Endometrial microvascular endothelial cells (primary cell): ENCODE results near the gene ANTXR2. TPM values are rescaled to one million over a fixed set of nuclear protein-coding genes. Genes with fewer than 3 reads are reported as not detected.
"Not testable (repeated sequence)": the region's sequence is repeated elsewhere in the genome, so short reads cannot be mapped to it uniquely, and the experiment has no call there.

Source experiments
- in situ Hi-C: cut with HindIII; loops from 2 replicates; pipeline ENCODE4 v1.10.0; 2017; ENCODE audit warnings: low sequenced_read_pairs, low pct_unique_long_range_greater_than_20kb; ENCODE audit errors: inconsistent ontology term
- total RNA-seq: library from RNA; depleted of rRNA; stranded (reverse); fragments of >200 nt; gene quantifications from one replicate; pipeline ENCODE4 v1.2.3, GENCODE V29; 2015; ENCODE audit errors: inconsistent ontology term

Gene ANTXR2
- total RNA-seq, 1 donor from 2014 or later: 28.5 TPM

GRCh38 chr4:80006935-80007744 lies 65.9 kb downstream of the ANTXR2 start:
- in situ Hi-C loops: no loop called here

DNA sequence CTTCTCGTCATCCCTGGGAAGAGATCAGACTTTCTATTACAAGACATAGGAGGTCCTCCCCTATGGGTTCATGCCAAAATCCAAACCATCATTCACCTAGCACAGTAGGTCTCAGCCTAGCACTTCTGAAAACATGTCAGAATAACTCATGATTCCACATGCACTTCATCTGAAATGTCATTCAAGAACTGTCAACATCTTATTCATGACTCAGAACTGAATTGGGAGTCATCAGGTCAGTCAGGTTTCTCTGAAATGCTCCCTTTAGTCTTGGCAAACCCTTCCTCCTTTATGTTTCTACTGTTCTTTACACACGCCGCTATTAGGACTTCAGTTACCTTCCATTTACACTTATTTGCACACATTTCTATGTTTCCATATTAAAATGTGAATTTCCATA lies 67.2 kb downstream of the ANTXR2 start:
- in situ Hi-C loops: no loop called here

GRCh38 chr4:80004319-80004718 lies 68.7 kb downstream of the ANTXR2 start:
- in situ Hi-C loops: no loop called here

DNA sequence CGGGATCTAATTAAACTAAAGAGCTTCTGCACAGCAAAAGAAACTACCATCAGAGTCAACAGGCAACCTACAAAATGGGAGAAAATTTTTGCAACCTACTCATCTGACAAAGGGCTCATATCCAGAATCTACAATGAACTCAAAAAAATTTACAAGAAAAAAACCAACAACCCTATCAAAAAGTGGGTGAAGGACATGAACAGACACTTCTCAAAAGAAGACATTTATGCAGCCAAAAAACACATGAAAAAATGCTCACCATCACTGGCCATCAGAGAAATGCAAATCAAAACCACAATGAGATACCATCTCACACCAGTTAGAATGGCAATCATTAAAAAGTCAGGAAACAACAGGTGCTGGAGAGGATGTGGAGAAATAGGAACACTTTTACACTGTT lies 70.5 kb downstream of the ANTXR2 start:
- in situ Hi-C loops: not testable (repeated sequence)

GRCh38 chr4:79999048-79999447 lies 74.0 kb downstream of the ANTXR2 start:
- in situ Hi-C loops: not testable (repeated sequence)

- in situ Hi-C loops: no loop called here
These were observed 74.8 kb downstream of the ANTXR2 start for GRCh38 chr4:79998201-79998600.

GRCh38 chr4:79996851-79997250 lies 76.2 kb downstream of the ANTXR2 start:
- in situ Hi-C loops: no loop called here

DNA sequence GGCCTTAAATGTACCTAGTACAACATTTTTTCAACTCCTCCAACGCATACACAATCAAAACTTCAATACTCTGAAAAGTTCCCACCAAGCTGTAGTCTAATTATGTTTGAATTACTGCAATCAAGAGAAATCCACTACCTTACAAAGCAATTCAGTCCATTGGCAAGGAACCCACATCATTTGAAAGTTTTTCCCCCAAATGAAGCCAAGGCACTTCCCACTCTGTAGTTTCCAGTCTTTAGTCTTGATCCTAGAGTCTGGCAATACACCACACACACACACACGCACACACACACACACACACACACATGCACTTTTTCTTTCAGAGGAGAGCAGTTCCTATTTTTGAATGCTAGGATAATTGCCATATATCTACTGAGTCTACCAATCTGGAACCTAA lies 79.6 kb downstream of the ANTXR2 start:
- in situ Hi-C loops: no loop called here

- in situ Hi-C loops: no loop called here
These were observed 81.4 kb downstream of the ANTXR2 start for GRCh38 chr4:79991601-79992000.

- in situ Hi-C loops: not testable (repeated sequence)
These were observed 81.9 kb downstream of the ANTXR2 start for GRCh38 chr4:79991100-79991499.

DNA sequence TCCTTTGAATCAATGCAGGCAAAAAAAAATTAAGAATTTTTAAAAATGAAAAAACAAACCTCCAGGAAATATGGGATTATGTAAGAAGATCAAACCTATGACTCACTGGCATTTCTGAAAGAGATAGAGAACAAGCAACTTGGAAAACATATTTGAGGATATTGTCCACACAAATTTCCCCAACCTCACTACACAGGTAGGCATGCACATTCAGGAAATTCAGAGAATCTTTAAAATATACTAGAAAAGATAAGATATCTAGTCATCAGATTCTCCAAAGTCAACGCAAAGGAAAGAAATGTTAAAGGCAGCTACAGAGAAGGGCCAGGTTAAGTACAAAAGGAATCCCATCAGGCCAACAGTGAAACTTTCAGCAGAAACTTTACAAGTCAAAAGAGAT lies 85.6 kb downstream of the ANTXR2 start:
- in situ Hi-C loops: no loop called here

GRCh38 chr4:79983431-79983830 lies 89.6 kb downstream of the ANTXR2 start:
- in situ Hi-C loops: no loop called here

DNA sequence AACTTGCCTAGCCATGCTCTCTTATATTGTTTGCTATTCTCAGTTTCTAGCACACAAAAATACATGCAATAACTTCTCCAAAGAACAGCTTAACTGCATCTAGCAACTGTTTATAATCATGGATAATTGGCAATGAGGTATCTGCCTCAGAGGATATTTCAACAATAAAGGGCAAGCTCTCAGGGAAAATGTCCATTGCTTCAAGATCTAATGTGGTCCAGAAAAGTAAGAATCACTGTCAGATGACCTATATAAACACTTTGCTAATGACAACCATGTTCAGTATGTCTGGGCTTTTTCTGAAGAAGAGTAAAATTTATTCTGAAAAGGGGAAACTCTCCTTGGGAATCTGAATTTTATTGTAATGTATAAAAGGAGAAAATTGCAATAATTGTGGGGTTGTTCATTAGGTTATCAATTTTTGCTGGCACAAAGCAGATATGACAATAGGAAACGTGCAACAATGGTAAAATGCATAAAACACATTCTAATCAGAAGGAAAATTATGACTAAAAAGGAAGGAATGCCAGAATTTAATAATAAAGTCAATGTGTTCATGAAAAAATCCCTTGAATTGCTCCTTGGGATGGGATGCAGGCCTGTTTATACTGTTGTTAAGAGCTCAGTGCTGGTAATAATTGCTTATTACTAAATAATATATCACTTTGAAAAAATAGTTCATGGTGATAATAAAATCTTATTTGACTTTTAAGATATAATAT lies 90.3 kb downstream of the ANTXR2 start:
- in situ Hi-C loops: no loop called here

- in situ Hi-C loops: no loop called here
These were observed 92.6 kb downstream of the ANTXR2 start for GRCh38 chr4:79980448-79980847.

- in situ Hi-C loops: no loop called here
These were observed 93.1 kb downstream of the ANTXR2 start for GRCh38 chr4:79979785-79980437.

GRCh38 chr4:79977131-79977840 lies 95.7 kb downstream of the ANTXR2 start:
- in situ Hi-C loops: no loop called here

DNA sequence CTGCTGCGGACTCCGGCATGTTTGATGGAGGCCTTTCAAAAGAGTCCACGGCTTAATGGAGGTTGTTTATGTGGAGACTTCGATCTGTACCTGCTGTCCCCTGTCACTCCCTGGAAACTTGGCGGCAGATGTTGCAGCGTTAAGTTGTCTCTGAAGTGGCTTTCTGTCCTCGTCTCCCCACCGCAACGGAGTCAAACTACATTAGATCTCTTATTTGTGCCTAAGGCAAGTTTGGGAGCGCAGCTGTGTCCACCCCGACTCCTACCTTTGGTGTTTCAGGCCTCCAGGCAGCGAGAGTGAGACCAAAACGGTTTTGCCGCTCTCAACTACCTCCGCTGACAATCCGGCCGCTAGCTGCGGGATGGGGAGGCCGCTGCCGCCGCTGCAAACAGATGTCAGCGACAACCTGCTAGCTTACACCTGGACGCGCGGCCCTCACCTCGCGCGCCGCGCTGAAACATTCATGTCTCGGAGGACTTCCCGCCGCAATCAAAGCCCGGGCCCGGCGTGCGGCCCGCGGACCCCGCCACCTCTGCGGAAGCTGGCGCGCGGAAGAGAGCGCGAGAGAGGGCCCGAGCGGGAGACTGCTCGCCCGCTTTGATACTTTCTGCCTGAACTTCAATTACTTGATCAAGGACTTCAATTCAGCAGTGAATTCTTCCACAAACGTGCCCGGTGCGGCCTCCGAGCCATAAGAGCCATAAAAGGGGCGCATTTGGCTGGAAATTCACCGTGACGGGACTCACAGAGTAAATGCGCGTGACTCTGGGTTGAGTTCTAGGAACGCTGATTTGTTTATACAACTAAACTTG lies 108.4 kb downstream of the ANTXR2 start:
- in situ Hi-C loops: no loop called here

DNA sequence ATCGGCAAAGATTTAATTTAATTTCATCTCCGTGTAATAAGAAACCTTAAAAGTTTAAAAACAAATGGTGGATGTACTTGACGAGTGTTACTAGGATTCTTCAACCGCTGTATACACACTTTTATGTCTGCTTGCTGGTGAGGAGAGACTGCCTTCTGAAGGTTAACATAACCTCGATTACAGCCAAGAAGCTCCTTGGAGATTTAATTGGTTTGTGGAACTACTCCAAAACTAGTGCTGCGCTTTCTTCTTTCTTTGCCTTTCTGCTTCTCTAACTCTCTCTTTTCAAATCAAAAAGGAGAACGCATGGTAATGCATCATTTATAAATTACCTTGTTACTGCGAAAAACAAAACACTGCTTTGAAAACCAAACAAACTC lies 109.0 kb downstream of the ANTXR2 start:
- in situ Hi-C loops: no loop called here

GRCh38 chr4:79959652-79960051 lies 113.4 kb downstream of the ANTXR2 start:
- in situ Hi-C loops: no loop called here
